ENCODE measurements around the gene AGPAT1.

DNA sequence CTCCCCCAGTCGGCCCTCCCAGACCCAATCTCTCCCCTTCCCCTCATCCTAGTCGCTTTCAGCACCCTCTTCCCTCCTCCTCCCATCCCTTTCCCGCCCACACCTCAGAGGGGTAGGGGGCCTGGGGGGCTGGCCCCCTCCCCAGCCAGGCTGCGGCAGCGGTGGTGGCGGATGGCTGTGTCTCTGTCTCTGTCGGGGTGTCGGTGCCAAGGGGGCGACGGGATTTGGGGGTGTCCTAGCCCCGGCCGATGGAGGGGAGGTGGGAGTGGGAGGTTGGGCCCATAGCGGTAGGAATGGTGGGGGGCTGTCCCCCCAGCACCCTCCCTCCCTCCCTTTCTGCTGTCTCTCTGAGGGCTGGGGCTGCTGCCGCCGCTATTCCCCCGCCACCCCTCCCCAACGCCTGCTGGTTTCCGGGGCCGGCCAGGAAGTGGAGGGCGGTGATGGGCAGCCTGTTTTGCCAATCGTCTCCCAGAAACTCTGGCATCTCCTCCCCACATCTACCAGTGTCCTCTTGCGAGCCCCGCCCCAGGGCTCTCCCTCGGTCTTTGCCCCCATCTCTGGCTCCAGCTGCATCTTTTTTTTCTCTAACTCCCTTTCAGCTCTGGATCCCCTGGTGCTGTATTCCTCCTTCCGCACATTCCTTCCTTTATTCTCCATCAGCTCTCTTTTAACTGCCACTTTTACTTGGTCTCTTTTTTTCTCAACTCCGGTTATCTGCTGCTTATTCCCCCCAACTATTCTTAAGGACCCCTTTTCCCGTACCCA is at the start of gene AGPAT1:
- TF ChIP-seq, protein P1, sequence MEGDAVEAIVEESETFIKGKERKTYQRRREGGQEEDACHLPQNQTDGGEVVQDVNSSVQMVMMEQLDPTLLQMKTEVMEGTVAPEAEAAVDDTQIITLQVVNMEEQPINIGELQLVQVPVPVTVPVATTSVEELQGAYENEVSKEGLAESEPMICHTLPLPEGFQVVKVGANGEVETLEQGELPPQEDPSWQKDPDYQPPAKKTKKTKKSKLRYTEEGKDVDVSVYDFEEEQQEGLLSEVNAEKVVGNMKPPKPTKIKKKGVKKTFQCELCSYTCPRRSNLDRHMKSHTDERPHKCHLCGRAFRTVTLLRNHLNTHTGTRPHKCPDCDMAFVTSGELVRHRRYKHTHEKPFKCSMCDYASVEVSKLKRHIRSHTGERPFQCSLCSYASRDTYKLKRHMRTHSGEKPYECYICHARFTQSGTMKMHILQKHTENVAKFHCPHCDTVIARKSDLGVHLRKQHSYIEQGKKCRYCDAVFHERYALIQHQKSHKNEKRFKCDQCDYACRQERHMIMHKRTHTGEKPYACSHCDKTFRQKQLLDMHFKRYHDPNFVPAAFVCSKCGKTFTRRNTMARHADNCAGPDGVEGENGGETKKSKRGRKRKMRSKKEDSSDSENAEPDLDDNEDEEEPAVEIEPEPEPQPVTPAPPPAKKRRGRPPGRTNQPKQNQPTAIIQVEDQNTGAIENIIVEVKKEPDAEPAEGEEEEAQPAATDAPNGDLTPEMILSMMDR (IDR thresholded peaks at IDR 0.05): no peak
- TF ChIP-seq POLR2A (IDR thresholded peaks at IDR 0.05): peak in 2 of 4 donors; percentile 43 to 73

Measured in esophagus squamous epithelium (tissue), 4 donors.